CD4-positive, alpha-beta T cell treated with Interleukin-21 for 1 hour (primary cell): ENCODE measurements around the gene NARS2.
"Not testable (repeated sequence)": the region's sequence is repeated elsewhere in the genome, so short reads cannot be mapped to it uniquely, and the experiment has no call there.

Experiments used
- DNase-seq: peaks from one replicate; pipeline ENCODE4 v3.0.0-alpha.2; 2020

The NARS2 gene

DNA sequence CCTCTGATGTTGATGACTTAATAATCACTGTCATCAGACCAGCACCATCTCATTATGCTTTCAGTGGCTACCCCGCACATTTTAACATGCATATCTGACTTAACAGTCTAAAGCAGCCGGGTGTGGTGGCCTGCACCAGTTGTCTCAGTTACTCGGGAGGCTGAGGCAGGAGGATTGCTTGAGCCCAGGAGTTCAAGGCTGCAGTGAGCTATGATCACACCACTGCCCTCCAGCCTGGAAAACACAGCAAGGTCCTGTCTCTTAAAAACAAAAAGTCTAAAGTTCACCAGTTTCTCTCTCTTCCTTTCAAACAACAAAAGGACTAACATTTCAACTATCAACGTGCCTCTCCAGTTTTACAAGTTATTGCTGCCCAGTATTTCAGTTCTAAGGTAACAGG is 101.8 kb downstream of the NARS2 start:
- DNase-seq: no peak

DNA sequence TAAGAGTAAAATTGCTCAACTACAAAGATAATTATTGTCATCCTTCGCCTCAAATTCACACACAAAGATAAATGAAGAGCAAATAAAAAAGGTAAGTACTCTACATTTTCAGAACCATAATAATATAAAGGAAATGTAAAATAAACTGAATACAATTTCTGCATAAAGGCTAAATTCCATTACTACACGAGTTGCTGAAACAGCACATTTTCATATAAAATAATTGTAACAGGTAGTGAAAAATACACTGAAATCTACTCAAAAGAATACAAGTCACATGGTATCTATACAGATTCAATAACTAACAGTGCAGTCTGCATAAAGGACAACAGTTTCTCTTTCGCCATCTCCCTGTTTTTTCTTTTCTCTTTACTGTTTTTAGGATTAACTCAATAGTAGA is 102.3 kb downstream of the NARS2 start:
- no peak for DNase-seq

DNA sequence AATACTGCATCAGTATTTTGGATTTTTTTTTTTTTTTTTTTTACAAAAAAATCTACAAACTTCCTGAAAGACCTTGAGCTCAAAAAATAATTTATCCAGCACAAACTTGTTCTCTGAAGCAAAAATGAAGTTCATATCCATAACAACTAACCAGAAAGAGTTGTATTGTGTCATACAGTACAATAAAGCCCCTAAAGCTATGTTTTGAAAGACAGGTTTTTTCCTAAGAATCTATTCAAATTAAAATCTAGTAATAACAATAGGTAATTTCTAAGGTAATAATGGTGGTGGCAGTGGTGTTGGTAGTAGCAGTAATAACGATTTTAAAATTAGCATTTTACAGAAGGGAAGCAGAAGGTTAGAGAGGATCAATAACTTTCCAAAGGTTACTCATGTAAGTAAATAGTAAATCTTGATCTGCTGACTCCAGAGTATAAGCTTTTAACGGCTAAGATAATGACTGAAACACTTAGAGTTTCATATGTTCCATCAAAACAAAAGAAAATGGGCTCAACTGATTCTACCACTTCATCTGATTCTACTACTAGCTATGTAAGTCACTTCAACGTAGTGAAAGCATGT is 103.7 kb downstream of the NARS2 start:
- no peak for DNase-seq

DNA sequence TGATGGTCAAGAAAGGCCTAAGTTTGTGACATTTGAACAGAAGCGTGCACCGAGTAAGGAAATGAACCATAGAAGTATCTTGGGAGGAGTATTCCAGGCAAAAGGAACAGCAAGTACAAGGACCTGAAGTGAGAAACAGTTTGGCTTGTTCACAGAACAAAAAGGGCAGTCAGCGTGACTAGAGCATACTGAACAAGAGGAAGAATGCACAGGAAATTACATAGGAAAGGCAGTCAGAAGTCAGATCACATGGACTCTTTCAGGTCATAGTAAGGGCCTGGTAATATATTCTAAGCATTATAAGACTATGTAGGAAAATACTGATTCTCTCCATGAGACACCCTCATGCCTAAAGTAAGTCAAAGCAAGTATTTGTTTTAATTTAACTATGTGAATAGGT is 104.8 kb downstream of the NARS2 start:
- DNase-seq: no peak

DNA sequence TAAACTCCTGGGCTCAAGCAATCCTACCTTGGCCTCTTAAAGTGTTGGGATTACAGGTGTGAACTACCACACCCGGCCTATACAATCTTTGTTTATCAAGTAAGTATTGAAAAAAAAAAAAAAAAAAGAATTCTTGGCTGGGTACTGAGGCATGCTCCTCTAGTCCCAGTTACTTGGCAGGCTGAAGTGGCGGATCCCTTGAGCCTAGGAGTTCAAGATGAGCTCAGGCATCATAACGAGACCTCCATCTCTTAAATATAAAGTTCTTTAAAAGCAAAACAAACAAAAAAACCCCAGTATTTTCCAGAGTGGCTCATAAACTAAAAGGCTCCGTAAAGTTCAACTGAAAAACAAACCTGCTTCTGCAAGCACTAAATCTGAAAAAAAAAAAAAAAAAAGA is 106.7 kb downstream of the NARS2 start:
- DNase-seq: no peak

DNA sequence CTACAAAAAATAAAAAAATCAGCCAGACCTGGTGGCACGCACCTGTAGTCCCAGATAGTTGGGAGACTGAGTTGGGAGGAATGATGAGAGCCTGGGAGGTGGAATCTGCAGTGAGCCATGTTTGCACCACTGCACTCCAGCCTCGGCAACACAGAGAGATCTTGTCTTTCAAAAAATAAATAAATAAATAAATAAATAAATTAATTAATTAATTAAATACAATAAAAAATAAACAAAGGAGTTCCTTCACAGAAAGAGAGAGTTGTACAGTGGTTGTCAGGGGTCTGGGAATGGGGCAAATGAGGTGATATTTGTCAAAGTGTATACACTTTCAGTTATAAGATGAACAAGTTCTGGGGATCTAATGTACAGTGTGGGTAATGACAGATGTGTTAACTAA is 107.3 kb downstream of the NARS2 start:
- no peak for DNase-seq

DNA sequence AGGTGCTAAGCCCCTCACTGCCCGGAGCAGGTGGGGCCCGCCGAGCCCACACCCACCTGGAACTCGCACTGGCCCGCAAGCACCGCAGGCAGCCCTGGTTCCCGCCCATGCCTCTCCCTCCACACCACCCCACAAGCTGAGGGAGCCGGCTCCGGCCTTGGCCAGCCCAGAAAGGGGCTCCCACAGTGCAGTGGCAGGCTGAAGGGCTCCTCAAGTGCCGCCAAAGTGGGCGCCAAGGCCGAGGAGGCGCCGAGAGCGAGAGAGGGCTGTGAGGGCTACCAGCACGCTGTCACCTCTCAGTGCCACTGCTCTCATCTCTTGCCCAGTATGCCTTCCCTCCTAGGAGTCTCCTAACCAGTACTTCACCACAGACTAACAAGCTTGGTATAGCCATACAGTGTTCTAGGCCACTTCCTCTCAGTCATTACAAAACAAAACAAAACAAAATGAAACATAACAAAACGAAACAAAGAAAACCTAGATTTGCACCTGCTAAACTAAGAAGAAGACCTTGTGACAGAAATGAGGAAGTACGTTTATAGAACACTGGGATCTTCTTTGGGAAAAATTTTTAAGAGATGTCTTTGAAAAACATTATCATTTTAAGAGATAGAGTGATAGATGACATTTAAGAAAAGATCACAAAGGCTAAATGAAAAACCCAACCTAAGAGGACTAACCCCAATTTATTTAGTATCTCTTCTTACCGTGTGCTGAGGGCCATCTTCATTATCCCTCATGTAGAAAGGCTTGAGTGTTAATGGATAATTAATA is 109.3 kb downstream of the NARS2 start:
- peak; percentile 55 for DNase-seq

DNA sequence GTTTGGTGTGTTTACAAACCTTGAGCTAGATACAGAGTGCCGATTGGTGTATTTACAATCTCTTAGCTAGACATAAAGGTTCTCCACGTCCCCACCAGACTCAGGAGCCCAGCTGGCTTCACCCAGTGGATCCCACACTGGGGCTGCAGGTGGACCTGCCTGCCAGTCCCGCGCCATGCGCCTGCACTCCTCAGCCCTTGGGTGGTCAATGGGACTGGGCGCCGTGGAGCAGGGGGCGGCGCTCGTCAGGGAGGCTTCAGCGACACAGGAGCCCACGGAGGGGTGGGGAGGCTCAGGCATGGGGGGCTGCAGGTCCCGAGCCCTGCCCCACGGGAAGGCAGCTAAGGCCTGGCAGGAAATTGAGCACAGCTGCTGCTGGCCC is 109.9 kb downstream of the NARS2 start:
- DNase-seq: not testable (repeated sequence)

DNA sequence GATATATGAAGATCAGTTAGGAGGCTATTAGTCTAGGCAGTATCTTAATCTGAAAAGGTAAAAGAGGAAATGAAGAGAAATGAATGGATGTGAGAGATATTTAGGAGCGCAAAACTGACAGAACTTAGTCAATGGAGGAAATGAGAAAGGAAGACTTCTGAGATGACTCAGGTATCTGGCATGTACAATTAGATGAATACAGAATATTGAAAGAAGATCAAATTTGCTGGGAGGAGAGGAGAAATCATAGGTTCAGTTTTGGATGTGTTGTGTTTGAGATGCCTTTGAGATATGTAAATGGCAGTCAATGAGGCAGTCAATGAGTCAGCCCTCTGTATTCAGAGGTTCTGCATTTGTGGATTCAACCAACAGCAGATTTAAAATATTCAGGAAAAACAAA is 114.2 kb downstream of the NARS2 start:
- DNase-seq: no peak

DNA sequence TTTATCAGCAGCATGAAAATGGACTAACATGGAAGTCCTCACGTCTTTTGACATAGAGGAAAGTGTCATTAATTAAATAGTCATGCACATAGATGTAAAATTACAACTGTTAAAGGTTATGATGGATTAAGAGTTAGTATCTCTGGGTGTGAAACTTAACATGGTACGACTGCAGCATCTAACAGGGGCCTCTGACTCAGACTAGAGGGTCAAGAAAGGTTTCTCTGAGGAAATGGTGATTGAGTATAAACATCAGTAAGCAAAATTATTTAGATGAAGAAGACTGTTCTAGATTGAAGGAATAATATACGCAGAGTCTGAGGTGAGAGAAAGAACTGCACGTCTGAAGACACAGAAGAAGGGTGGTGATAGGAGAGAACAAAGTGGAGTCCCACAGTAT is 114.9 kb downstream of the NARS2 start:
- no peak for DNase-seq

DNA sequence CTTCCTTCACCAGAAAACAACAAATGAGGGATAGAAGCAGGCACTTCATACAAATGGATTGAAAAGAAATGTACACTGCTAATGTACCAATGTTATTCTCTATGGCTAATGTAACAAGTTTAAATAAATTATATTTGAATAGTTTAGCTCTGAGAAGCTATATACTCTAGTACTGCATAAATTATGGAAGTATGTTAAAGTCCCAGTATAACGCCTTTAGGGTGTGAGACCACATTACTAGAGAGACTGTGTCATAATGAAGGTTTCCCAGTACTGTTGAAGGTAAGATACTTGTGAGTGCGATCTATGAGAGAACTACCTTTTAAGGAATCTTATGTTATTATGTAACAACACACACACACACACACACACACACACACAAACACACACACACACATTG is 117.2 kb downstream of the NARS2 start:
- DNase-seq: no peak

DNA sequence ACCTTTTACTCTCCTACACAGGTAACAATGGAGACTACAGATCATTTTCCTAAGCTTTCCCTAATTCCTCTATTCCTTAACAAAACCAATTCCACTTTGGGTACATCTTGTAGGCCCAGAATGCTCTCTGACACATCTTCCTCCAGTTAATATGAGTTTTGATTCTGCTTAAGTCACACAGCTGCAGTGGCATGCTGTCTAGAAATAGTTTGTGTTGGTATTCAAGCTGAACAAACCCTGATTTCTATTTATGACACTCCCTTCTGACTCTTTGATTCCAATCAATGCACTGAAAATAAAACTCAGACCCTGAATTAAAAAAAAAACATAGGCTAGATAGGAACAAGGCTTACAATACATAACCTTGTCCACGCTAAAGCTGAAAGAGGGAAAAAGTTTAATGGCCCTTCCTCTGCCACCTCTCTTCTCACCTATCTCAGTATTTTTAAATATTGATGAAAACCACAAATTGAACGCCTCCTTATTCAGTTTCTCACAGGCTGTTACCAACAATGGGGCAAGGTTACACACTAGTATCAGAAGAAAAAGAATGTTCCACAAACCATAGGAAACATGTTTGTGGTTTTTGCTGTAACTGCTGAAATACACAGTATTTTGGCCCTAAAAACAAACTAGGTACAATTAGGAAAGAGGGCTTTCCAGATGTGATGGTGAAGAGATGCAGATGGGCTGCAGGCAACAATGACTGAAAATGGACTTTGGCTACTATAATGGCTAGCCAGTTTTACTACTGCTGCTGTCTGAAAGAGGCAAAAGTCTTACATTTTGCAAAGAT is 121.3 kb downstream of the NARS2 start:
- DNase-seq: no peak

DNA sequence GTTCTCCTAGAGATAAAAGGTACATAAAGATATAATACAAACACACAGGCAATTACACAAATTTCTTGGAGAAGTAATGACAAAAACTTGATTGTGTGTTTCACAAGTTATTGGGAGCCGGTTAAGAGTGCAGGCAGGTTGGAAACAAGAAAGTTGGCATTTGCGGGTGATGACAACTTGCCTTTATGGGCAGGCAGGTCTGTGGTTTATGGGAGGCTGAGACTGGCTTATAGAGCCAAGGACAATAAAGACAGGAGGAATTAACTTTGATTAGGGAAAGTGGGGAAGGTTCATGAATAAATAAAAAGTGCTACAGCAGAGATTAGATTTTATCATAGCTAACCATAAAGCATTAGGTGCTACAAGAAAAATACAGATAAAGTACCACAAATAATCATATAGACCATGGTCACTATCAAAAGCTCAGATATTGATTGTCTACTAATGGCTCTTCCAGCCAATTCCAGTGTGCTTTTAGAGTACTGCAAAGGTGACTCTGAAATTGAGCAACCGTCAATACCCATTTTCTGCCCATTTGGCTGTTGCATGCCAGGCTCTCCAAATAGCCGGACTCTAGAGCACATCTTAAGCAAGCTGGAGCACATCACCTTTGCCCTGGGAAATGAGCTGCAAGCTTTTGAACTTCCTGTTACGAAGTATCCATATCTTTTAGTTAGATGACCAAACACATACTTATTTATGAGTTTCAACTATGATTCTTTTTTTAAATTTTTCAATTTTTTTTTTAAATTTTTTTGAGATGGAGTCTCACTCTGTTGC is 123.1 kb downstream of the NARS2 start:
- DNase-seq: no peak

DNA sequence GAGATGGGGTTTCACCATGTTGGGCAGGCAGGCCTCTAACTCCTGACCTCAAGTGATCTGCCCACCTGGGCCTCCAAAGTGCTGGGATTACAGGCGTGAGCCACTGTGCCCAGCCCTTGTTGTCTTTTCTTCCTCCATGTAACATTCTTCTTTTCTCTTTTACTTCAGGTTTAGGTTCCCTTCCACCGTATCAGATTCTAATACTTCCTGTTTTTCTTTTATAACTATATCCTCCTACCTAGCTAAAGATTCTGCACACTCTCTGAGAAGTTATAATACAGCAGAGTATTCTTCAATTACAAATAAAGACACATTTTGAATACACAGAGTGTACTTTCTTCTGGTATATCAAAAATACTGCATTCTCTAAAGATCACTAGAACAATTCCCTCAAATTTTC is 123.8 kb downstream of the NARS2 start:
- DNase-seq: no peak

DNA sequence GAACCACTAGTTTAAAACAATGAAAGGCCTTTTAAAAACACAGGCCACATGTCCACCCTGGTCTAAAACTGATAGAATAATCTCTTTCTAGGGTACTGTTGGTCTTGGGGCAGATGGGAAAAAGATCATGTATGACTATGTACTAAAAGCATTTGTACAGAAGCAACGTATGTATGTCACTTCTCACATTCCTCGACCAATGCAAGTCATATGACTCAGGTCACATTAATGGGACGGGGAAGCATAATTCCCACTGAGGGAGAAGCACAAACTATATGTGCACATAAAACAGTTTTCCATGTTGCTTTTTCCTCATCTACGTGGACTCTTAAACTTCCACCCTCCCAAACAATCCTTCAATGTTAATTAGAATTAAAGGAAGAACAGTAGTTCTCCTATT is 124.8 kb downstream of the NARS2 start:
- DNase-seq: no peak

DNA sequence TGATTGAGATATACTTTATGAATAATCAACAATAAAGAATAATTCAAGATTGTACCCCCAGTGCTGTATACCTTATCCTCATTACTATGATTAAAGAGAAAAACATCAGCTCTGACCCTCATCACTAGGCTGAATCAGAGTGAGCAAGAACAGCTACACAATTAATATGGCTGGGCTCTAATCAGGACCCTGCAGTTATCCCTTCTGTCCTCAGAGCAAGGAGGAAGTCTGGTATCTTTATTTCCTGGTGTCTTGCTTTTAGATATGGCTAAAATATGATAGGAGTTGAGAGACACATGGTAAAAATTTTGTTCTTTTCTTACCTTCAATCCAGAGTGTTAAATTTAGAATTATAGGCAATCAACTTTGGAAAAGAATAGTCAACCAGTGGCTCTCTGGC is 128.5 kb downstream of the NARS2 start:
- DNase-seq: no peak

DNA sequence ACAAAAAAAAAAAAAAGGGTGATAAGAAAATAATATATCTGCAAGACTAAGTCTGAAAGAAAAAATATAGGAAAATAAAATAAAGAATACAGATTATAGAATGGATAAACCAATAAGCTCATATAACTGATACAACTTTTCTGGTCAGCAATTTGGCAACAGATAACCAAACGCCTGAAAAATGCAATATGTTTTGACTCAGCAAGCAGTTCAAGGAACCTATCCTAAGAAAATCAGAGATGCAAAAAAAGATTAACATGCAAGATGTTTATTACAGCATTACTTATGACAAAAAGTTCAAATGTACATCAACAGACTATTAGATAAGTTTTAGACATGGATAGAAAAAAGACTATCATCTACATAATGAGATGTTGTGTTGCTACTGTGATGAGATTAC is 129.9 kb downstream of the NARS2 start:
- no peak for DNase-seq

DNA sequence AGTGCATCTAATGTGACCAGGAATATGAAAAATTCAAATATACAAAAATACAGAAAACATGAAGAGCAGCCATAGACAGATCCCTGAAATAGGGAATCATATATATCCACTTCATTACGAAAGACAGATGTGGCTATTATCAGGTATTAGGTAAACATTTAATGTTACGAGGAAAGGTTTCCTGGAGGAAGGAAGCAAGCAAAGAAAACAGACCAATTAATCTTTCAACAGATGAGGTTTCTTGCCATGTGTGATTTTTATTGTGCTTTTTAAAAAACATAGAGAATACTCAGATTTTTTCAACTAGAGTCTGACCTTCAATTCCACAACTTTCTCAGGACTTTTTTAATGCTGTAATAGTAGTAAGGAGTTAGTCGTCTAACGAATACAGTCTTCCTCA is 132.7 kb downstream of the NARS2 start:
- no peak for DNase-seq

DNA sequence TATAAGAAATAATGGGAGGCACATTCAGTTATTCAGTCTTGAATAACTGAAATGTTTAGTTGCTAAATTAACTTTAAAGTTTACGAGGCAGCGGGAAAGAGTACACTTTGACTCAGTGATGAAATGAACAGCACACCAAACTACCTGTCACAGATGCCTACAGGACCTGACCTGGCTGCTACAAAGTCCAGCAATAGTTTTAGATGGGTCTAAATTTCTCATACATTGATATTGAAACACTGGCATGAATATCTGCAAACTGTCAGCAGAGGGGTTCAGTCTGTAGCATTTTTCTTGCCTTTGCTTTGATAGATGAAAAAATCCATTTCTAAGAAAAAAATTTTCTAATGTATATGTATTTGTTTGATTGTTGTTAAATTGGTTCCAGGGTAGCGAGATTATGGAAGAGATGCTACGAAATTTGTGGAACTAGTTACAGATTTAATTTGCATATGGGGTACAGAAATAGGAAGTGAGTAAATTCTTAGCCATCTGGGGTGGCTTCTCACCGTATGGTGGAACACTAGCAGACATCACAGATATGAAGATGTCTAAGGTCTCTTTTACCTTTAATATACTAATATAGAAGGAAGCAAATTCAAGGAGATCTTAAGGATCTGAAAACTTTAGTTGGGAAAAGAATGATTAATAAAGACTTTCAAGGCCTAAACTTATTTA is 136.2 kb downstream of the NARS2 start:
- no peak for DNase-seq

DNA sequence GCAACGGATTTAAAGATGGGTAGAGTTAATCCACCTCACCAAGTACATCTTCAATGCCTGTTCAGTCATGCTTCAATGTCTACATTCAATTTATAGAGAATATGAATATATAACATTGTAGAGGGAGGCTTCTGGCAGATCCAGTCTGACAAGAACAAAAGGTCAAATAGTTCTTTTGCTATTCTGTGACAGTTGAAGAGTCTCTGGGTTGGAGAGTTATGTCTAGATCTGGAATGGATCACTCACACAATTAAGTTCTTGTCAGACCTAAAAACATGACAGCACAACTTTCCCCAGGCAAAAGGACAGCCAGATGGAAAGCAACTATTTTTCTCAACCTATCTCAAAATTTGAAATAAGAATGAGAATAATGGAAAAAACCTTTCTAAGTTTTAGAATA is 141.7 kb downstream of the NARS2 start:
- no peak for DNase-seq

DNA sequence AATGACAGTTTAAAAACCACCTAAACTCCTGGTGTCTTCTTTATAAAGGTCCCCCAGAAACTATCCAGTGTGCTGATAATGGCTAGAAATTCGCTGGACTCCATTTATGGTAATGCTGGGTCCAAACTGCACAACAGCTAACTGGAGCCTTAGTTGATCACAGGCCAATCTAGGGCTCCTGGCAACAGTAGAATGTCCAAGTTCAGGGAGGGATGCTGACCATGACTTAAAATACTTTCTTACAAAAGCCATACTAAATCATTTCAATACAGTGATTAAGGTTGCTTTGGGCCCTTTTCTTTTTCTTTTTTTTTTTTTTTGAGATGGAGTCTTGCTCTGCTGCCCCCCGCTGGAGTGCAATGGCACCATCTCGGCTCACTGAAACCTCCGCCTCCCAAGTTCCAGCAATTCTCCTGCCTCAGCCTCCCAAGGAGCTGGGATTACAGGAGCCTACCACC is 142.6 kb downstream of the NARS2 start:
- DNase-seq: no peak

DNA sequence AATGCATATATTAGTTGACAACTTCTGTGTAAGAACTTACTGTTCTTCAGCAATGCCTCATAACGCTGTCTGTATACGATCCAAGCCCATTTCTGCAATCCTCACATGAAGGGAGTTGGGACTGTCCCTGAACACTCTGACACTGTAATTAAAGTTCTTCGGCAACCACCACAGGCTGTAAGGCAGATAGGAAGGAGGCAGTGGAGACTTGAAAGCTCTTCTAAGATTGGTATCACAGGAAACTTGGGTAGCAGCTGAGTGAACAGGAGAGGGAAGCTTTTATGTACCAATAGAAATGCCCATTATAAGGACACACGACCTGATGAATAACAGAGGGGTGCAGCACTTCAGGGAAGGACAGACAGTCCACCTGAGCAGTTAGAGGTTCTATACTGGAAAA is 145.0 kb downstream of the NARS2 start:
- DNase-seq: no peak

DNA sequence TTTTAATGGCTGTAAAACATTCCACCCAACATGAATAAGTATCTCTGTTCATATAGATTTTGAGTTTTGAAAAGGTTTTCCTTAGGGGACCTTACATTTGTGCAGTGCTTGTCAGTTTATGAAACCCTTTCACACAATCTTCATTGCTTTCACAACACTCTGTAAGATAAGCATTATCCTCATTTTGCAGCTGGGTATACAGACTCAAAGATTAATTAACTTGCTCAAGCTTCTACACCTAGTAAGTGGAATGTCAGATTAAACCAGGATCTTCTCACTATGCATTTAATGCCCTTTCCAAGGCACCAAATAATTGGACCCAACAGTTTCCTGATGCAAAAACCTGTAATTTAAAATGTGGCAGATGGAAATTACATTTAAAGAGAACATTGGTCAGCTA is 145.5 kb downstream of the NARS2 start:
- DNase-seq: no peak
